ENCODE measurements around the gene TSR1.

Gene TSR1

GRCh38 chr17:2279707-2280106 is 56.5 kb downstream of the TSR1 start:
- no peak overlapping the region for H3K4me3 ChIP-seq (ENCODE audit: control insufficient read depth, low read depth, low read length)
- TF ChIP-seq CTCF (IDR thresholded peaks at IDR 0.05; ENCODE audit: control insufficient read depth, insufficient read depth, low read depth, low read length, missing control alignments) = no peak
- no peak for DNase-seq (ENCODE audit: low read depth)

GRCh38 chr17:2277429-2278170 is 58.7 kb downstream of the TSR1 start:
- TF ChIP-seq CTCF (IDR thresholded peaks at IDR 0.05; ENCODE audit: control insufficient read depth, insufficient read depth, low read depth, low read length, missing control alignments) = no peak
- no peak for DNase-seq (ENCODE audit: low read depth)
- H3K4me3 ChIP-seq (ENCODE audit: control insufficient read depth, low read depth, low read length) = no peak overlapping the region

GRCh38 chr17:2275722-2276121 is 60.5 kb downstream of the TSR1 start:
- H3K4me3 ChIP-seq (ENCODE audit: control insufficient read depth, low read depth, low read length) = no peak overlapping the region
- no peak for TF ChIP-seq CTCF (IDR thresholded peaks at IDR 0.05; ENCODE audit: control insufficient read depth, insufficient read depth, low read depth, low read length, missing control alignments)
- no peak for DNase-seq (ENCODE audit: low read depth)

GRCh38 chr17:2274414-2274813 is 61.8 kb downstream of the TSR1 start:
- H3K4me3 ChIP-seq (ENCODE audit: control insufficient read depth, low read depth, low read length) = no peak overlapping the region
- DNase-seq (ENCODE audit: low read depth) = no peak
- TF ChIP-seq CTCF (IDR thresholded peaks at IDR 0.05; ENCODE audit: control insufficient read depth, insufficient read depth, low read depth, low read length, missing control alignments) = no peak

All from AG09309 (cell line).